IMR-90 (cell line): Measurements from ENCODE around the gene PC. TPM values are rescaled to one million over a fixed set of nuclear protein-coding genes. Genes with fewer than 3 reads are reported as not detected.

ENCODE experiments used
- ATAC-seq: fragments of 200-7000 bp; cut with Tn5 transposase; 2 replicates; pipeline ENCODE4 v1.9.1; 2020; ENCODE audit warnings: low read depth, mild to moderate bottlenecking, moderate library complexity
- BruUV-seq: library from RNA; stranded (reverse); fragments of 400-500 nt; replicated peaks from 2 replicates; lab custom pipeline; 2021; lab: Mats Ljungman, UMichigan
- CTCF ChIA-PET: fragments of 300-600 bp; formaldehyde crosslinking; extraction: SDS; loops from one replicate; lab custom pipeline; 2021; ENCODE audit warnings: antibody characterized with exemption; lab: Yijun Ruan, JAX
- POLR2A ChIA-PET: fragments of 300-600 bp; sonication (Branson Sonifier 250); formaldehyde crosslinking; loops from one replicate; lab custom pipeline; 2022; ENCODE audit warnings: antibody characterized with exemption; ENCODE audit not compliant: unreplicated experiment; lab: Charles Lee
- DNase-seq: peaks from one replicate; pipeline ENCODE4 v3.0.0; 2013
- H2AFZ ChIP-seq: replicated peaks from 2 replicates; pipeline ENCODE3; 2013; ENCODE audit warnings: low read length, mild to moderate bottlenecking; ENCODE audit not compliant: poor library complexity
- H2AK5ac ChIP-seq: 2 replicates; pipeline ENCODE4 v1.6.1; 2013; ENCODE audit warnings: low read depth, low read length, inconsistent platforms
- H2AK9ac ChIP-seq: replicated peaks from 2 replicates; pipeline ENCODE3; 2013; ENCODE audit warnings: mild to moderate bottlenecking, low read depth, low read length, moderate library complexity; ENCODE audit not compliant: poor library complexity
- H2BK120ac ChIP-seq: 2 replicates; pipeline ENCODE4 v1.6.1; 2013; ENCODE audit warnings: low read depth, low read length, inconsistent platforms
- H2BK15ac ChIP-seq: 3 replicates; pipeline ENCODE4 v1.6.1; 2013; ENCODE audit warnings: low read depth, low read length, inconsistent platforms
- H2BK20ac ChIP-seq: 2 replicates; pipeline ENCODE4 v1.6.1; 2013; ENCODE audit warnings: low read depth, mild to moderate bottlenecking, inconsistent platforms, low read length, moderate library complexity
- H2BK5ac ChIP-seq: 2 replicates; pipeline ENCODE4 v1.6.1; 2013; ENCODE audit warnings: mild to moderate bottlenecking, low read depth, low read length, inconsistent platforms; ENCODE audit not compliant: poor library complexity, severe bottlenecking
- H3K14ac ChIP-seq: replicated peaks from 2 replicates; pipeline ENCODE4 v1.6.1; 2013; ENCODE audit warnings: low read depth, low read length, inconsistent platforms
- H3K18ac ChIP-seq: 2 replicates; pipeline ENCODE4 v1.6.1; 2013; ENCODE audit warnings: low read depth, low read length, control low read depth
- H3K23ac ChIP-seq: 2 replicates; pipeline ENCODE4 v1.6.1; 2013; ENCODE audit warnings: low read depth, low read length, inconsistent platforms
- H3K27ac ChIP-seq: 2 replicates; pipeline ENCODE4 v1.5.1; 2013; ENCODE audit warnings: mild to moderate bottlenecking, control low read depth, low read length; ENCODE audit not compliant: insufficient read depth
- H3K27me3 ChIP-seq: 2 replicates; pipeline ENCODE4 v1.6.1; 2013; ENCODE audit warnings: low read length; ENCODE audit not compliant: control insufficient read depth, insufficient read depth
- H3K36me3 ChIP-seq: 2 replicates; pipeline ENCODE4 v1.6.1; 2013; ENCODE audit warnings: low read length, mixed read lengths; ENCODE audit not compliant: control insufficient read depth, insufficient read depth
- H3K4ac ChIP-seq: 2 replicates; pipeline ENCODE4 v1.6.1; 2013; ENCODE audit warnings: low read depth, low read length, inconsistent platforms
- H3K4me1 ChIP-seq: 2 replicates; pipeline ENCODE4 v1.6.1; 2013; ENCODE audit warnings: low read length, mixed read lengths; ENCODE audit not compliant: control insufficient read depth, insufficient read depth
- H3K4me2 ChIP-seq: 2 replicates; pipeline ENCODE4 v1.6.1; 2013; ENCODE audit warnings: low read depth, mild to moderate bottlenecking, control low read depth, low read length, moderate library complexity
- H3K4me3 ChIP-seq: 2 replicates; pipeline ENCODE4 v1.5.1; 2013; ENCODE audit warnings: low read depth, mild to moderate bottlenecking, control low read depth, low read length, moderate library complexity; ENCODE audit not compliant: insufficient read depth
- H3K56ac ChIP-seq: 2 replicates; pipeline ENCODE4 v1.6.1; 2013; ENCODE audit warnings: low read length, inconsistent platforms; ENCODE audit not compliant: insufficient read depth; ENCODE audit errors: extremely low read depth
- H3K79me1 ChIP-seq, 2 experiments: 2 replicates each; pipeline ENCODE4 v1.6.1; 2013; ENCODE audit warnings: low read length in 2 of 2, inconsistent platforms in 1 of 2, low read depth in 1 of 2
- H3K9ac ChIP-seq: 2 replicates; pipeline ENCODE4 v1.6.1; 2013; ENCODE audit warnings: low read depth, low read length, control low read depth
- H3K9me1 ChIP-seq: 2 replicates; pipeline ENCODE4 v1.6.1; 2013; ENCODE audit warnings: low read length, inconsistent platforms; ENCODE audit not compliant: insufficient read depth
- H3K9me3 ChIP-seq: 2 replicates; pipeline ENCODE4 v1.6.1; 2013; ENCODE audit warnings: low read length; ENCODE audit not compliant: control insufficient read depth, insufficient read depth
- H4K20me1 ChIP-seq: 2 replicates; pipeline ENCODE4 v1.6.1; 2013; ENCODE audit warnings: low read length, inconsistent platforms; ENCODE audit not compliant: insufficient read depth
- H4K5ac ChIP-seq: 2 replicates; pipeline ENCODE4 v1.6.1; 2013; ENCODE audit warnings: mild to moderate bottlenecking, low read depth, low read length, control low read depth
- H4K8ac ChIP-seq, 2 experiments: 2 replicates each; pipeline ENCODE4 v1.6.1; 2013; ENCODE audit warnings: low read depth in 2 of 2, low read length in 2 of 2, control low read depth in 1 of 2, inconsistent platforms in 1 of 2
- H4K91ac ChIP-seq: 2 replicates; pipeline ENCODE4 v1.6.1; 2013; ENCODE audit warnings: low read depth, low read length, inconsistent platforms; ENCODE audit not compliant: insufficient read depth
- CTCF ChIP-seq: conservative IDR thresholded peaks from 2 replicates; pipeline ENCODE4 v1.5.1; 2012; ENCODE audit warnings: mild to moderate bottlenecking, low read depth, low read length, improper control_type of control experiment
- MAZ ChIP-seq: IDR thresholded peaks from 2 replicates; pipeline ENCODE4 v1.6.1; 2012; ENCODE audit warnings: low read depth, mild to moderate bottlenecking, low read length, improper control_type of control experiment, moderate library complexity, borderline replicate concordance
- WGBS, 2 experiments: methylation state at CpG; one replicate each; pipeline versions ENCODE4 v1.1.5 to v1.1.7; 2013; ENCODE audit warnings: missing lambda C conversion rate in 2 of 2; ENCODE audit not compliant: insufficient read length in 1 of 2; ENCODE audit errors: extremely low coverage in 2 of 2; 5-methylcytosine and 5-hydroxymethylcytosine counted together
- dilution Hi-C: fragments of 300-500 bp; cut with HindIII; formaldehyde crosslinking; loops from one replicate; pipeline ENCODE4 v1.14.3; 2018; ENCODE audit warnings: low sequenced_read_pairs; ENCODE audit not compliant: unreplicated experiment
- in situ Hi-C: fragments of 300-500 bp; cut with MboI; formaldehyde crosslinking; loops from 3 replicates; pipeline ENCODE4 v1.14.3; 2019; ENCODE audit warnings: low sequenced_read_pairs, inconsistent platforms, mixed read lengths
- intact Hi-C: fragments of 100-400 bp; cut with micrococcal nuclease; formaldehyde crosslinking; loops from 2 replicates; pipeline ENCODE4 v1.10.0; 2022
- polyA plus RNA-seq, 3 experiments: library from polyadenylated mRNA; depleted of rRNA; stranded (reverse); fragments of >200 nt; gene quantifications; 2 replicates each; pipeline ENCODE4 v1.2.3, GENCODE V29; 2012; ENCODE audit warnings: low replicate concordance in 1 of 3
- total RNA-seq: library from RNA; depleted of rRNA; stranded (reverse); fragments of >200 nt; gene quantifications from 2 replicates; pipeline ENCODE4 v1.2.3, GENCODE V29; 2012

Gene PC
- total and polyA plus RNA-seq, 2 of the 4 experiments (the other 2 are of a cell fraction), result 13.6 to 15.7 TPM

- Histone ChIP-seq H3K79me1 (peaks cover 3 to 14% of the 10 kb centered on the region in 2 experiments; a peak in 3 of 4 replicates), H3K14ac (no peak overlapping the region), H3K27me3 (no peaks in the 10 kb centered on the region), H3K36me3 (peaks cover 37% of the 10 kb centered on the region), H3K4me1 (peaks cover 4% of the 10 kb centered on the region), H3K27ac (no peak overlapping the region), H2AFZ (no peak overlapping the region), H3K4ac (no peak overlapping the region), H2BK5ac (no peak overlapping the region), H3K56ac (no peak overlapping the region), H3K9ac (no peak overlapping the region), H4K91ac (no peak overlapping the region), H2AK5ac (no peak overlapping the region), H3K23ac (no peak overlapping the region), H2BK15ac (no peak overlapping the region), H4K20me1 (0 out of 2 replicates have a peak, but pooled peaks cover under 1% of the 10 kb centered on the region), H3K4me2 (no peak overlapping the region), H3K9me3 (no peaks in the 10 kb centered on the region), H3K4me3 (no peak overlapping the region), H4K8ac (no peak overlapping the region), H2BK20ac (no peak overlapping the region), H2AK9ac (peak overlapping the region; percentile 55), H3K9me1 (peaks cover 15% of the 10 kb centered on the region; the same call in 1 of the 2 replicates), H4K5ac (no peak overlapping the region), H3K18ac (no peak overlapping the region), H2BK120ac (no peak overlapping the region)
- BruUV-seq, result no TSS peak
- WGBS, 2 experiments, result 55% methylated on average over 6 of the region's 26 CpGs; no CpG with 5 or more reads in 1 of the 2 experiments
- dilution Hi-C loops, result no loop called here
- no peak for DNase-seq
- no peak for ATAC-seq
- in situ Hi-C loops, result no loop called here
- CTCF ChIA-PET, result no interaction called here
- POLR2A ChIA-PET, result no interaction called here
- intact Hi-C loops, result no loop called here
- TF ChIP-seq CTCF, result 0 out of 2 replicates have a peak, but pooled peaks have one; percentile 5
- no peak for TF ChIP-seq MAZ
Observed at GRCh38 chr11:66851698-66852465, 106.3 kb downstream of the PC start.
